BLaER1 (cell line): ENCODE measurements around the gene MGAT4B.
"Not testable (repeated sequence)": the region's sequence is repeated elsewhere in the genome, so short reads cannot be mapped to it uniquely, and the experiment has no call there.

ENCODE experiments used
- H3K27ac ChIP-seq: shearing (Covaris generic); formaldehyde crosslinking; 2 replicates; pipeline ENCODE4 v1.8.1; 2022
- H3K27me3 ChIP-seq: shearing (Covaris generic); formaldehyde crosslinking; 2 replicates; pipeline ENCODE4 v1.8.1; 2022
- H3K36me3 ChIP-seq: shearing (Covaris generic); formaldehyde crosslinking; 2 replicates; pipeline ENCODE4 v1.8.1; 2022
- H3K4me1 ChIP-seq: shearing (Covaris generic); formaldehyde crosslinking; 2 replicates; pipeline ENCODE4 v1.8.1; 2022
- H3K4me2 ChIP-seq: shearing (Covaris generic); formaldehyde crosslinking; 2 replicates; pipeline ENCODE4 v1.8.1; 2022
- H3K4me3 ChIP-seq: shearing (Covaris generic); formaldehyde crosslinking; 2 replicates; pipeline ENCODE4 v1.8.1; 2022
- H3K9ac ChIP-seq: shearing (Covaris generic); formaldehyde crosslinking; 2 replicates; pipeline ENCODE4 v1.8.1; 2022
- H3K9me3 ChIP-seq: shearing (Covaris generic); formaldehyde crosslinking; 2 replicates; pipeline ENCODE4 v1.8.1; 2022
- H4K20me1 ChIP-seq: shearing (Covaris generic); formaldehyde crosslinking; 2 replicates; pipeline ENCODE4 v1.8.1; 2022
- Cebpa-rat ChIP-seq: shearing (Covaris generic); IDR thresholded peaks from 2 replicates; pipeline ENCODE4 v1.8.1; 2022

The MGAT4B gene

GRCh38 chr5:179791881-179792611 is 14.6 kb downstream of the MGAT4B start:
- Histone ChIP-seq H3K27me3 (no peaks in the 10 kb centered on the region), H3K4me1 (peaks cover 79% of the 10 kb centered on the region), H3K36me3 (peaks cover 5% of the 10 kb centered on the region), H3K4me2 (peak overlapping the region; percentile 99), H3K9me3 (0 out of 2 replicates have a peak, but pooled peaks cover 7% of the 10 kb centered on the region), H4K20me1 (peaks cover 28% of the 10 kb centered on the region), H3K4me3 (no peak overlapping the region), H3K27ac (peak overlapping the region; percentile 74), H3K9ac (peak overlapping the region; percentile 42; the same call in 1 of the 2 replicates)
- no peak for TF ChIP-seq Cebpa-rat

DNA sequence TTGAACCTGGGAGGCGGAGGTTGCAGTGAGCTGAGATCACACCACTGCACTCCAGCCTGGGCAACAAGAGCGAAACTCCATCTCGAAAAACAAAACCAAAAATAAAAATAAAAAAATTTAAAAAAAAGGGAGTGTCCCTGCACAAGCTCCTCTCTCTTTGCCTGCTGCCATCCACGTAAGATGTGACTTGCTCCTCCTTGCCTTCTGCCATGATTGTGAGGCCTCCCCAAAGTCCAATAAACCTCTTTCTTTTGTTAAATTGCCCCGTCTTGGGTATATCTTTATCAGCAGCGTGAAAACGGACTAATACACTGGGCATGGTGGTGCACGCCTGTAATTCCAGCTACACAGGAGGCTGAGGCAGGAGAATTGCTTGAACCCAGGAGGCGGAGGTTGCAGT is 17.4 kb downstream of the MGAT4B start:
- not testable (repeated sequence) for H3K4me3 ChIP-seq, H3K4me2 ChIP-seq, H3K27ac ChIP-seq, H3K36me3 ChIP-seq, H3K9me3 ChIP-seq, H3K27me3 ChIP-seq, H3K9ac ChIP-seq
- peaks cover 71% of the 10 kb centered on the region for H3K4me1 ChIP-seq
- H4K20me1 ChIP-seq = peaks cover 21% of the 10 kb centered on the region

DNA sequence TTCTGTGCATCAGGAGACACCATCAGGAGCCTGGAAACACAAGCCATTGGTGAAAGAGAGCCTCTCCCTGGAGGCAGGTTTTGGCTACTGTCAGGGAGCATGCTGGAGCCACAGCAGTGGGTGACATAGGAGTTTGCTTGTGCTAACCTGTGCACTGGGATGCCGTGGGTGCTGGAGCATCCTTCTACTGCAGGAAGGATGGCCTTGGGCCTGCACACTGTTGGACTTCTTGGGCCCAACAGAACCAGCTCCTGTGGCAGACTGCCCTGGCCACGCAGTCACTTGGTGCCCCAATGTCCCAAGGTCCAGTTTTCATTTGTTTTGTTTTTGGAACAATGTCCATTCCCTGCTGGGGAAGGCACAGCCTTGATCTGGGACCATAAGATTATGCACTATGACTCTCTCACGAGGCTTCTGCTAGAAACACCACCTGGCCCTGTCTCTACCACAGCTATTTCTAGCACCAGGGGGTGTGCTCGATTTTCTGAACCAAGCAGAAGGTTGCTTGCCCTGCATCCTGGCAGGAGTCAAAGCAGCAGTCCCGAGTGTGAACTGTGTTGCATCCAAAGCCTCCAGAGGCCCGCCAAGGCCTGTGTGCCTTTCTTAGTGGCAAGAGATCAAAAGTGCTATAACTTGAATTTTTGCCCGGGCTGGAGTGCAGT is 18.3 kb downstream of the MGAT4B start:
- H3K27me3 ChIP-seq = no peaks in the 10 kb centered on the region

DNA sequence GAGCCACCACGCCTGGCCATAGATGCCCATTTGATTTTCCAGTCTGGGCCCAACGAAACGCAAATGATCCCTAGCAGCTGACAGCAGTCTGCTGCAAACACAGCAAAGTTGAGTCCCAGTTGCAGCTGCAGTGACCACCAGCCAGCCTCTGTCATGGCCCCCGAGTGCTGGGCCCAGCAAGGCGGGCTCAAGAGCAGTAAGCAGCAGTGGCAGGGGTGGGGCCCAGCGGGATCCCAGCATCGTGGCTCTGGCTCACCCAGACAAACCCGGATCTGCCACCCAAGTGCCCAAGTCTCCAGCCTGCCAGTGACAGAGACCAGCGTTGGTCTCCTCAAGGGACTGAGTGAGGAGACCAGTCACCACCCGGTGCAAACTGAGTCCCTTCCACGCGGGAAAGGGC is 19.8 kb downstream of the MGAT4B start:
- peaks cover 47% of the 10 kb centered on the region for H3K4me1 ChIP-seq
- TF ChIP-seq Cebpa-rat = no peak
- H3K4me2 ChIP-seq = peak overlapping the region; percentile 50; the same call in 1 of the 2 replicates
- no peak overlapping the region for H3K9ac ChIP-seq
- H4K20me1 ChIP-seq = peaks cover 8% of the 10 kb centered on the region; the same call in 1 of the 2 replicates
- H3K4me3 ChIP-seq = no peak overlapping the region
- peaks cover 12% of the 10 kb centered on the region; the same call in 1 of the 2 replicates for H3K36me3 ChIP-seq
- H3K9me3 ChIP-seq = 0 out of 2 replicates have a peak, but pooled peaks cover 7% of the 10 kb centered on the region
- no peak overlapping the region for H3K27ac ChIP-seq
- no peaks in the 10 kb centered on the region for H3K27me3 ChIP-seq

More for the DNA sequence above, 18.3 kb downstream of the MGAT4B start:
- TF ChIP-seq Cebpa-rat = no peak
- Histone ChIP-seq H3K4me2 (peak overlapping the region; percentile 38), H4K20me1 (peaks cover 17% of the 10 kb centered on the region; the same call in 1 of the 2 replicates), H3K4me1 (peaks cover 62% of the 10 kb centered on the region), H3K36me3 (0 out of 2 replicates have a peak, but pooled peaks cover 4% of the 10 kb centered on the region), H3K9me3 (0 out of 2 replicates have a peak, but pooled peaks cover 7% of the 10 kb centered on the region), H3K9ac (0 out of 2 replicates have a peak overlapping the region, but pooled peaks have one; percentile 6), H3K4me3 (no peak overlapping the region), H3K27ac (no peak overlapping the region)

DNA sequence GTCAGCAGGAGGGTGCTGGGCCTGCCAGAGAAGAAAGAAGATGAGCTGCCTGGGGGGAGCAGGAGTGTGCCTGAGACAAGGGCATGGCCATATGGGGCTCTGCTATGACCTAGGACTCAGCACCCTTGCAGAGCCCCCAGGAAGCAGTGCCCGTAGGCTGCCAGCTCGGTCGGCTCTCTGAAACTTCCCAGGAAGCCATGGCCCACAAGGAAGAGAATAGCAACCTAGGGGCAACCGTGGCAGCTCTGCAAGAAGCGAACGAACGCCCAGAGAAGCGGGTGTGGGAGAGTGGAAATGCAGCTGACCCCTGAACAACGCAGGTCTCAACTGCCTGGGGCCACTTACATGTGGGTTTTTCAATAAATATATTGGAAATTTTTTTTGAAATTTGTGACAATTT is 23.5 kb downstream of the MGAT4B start:
- Histone ChIP-seq H3K27me3 (no peaks in the 10 kb centered on the region), H3K9me3 (no peaks in the 10 kb centered on the region), H4K20me1 (peaks cover 24% of the 10 kb centered on the region), H3K9ac (no peak overlapping the region), H3K4me2 (no peak overlapping the region), H3K36me3 (peaks cover 43% of the 10 kb centered on the region), H3K4me1 (peaks cover 25% of the 10 kb centered on the region), H3K27ac (no peak overlapping the region), H3K4me3 (no peak overlapping the region)
- TF ChIP-seq Cebpa-rat = no peak

GRCh38 chr5:179781846-179782245 is 24.8 kb downstream of the MGAT4B start:
- H3K4me1 ChIP-seq = peaks cover 13% of the 10 kb centered on the region
- H3K36me3 ChIP-seq = peaks cover 55% of the 10 kb centered on the region
- no peaks in the 10 kb centered on the region for H3K27me3 ChIP-seq
- H3K9ac ChIP-seq = no peak overlapping the region
- no peak overlapping the region for H3K27ac ChIP-seq
- H4K20me1 ChIP-seq = peaks cover 36% of the 10 kb centered on the region
- H3K9me3 ChIP-seq = no peaks in the 10 kb centered on the region
- no peak overlapping the region for H3K4me2 ChIP-seq
- H3K4me3 ChIP-seq = no peak overlapping the region
- no peak for TF ChIP-seq Cebpa-rat

GRCh38 chr5:179780362-179780761 is 26.3 kb downstream of the MGAT4B start:
- H4K20me1 ChIP-seq = peaks cover 51% of the 10 kb centered on the region
- H3K36me3 ChIP-seq = peaks cover 70% of the 10 kb centered on the region
- H3K27ac ChIP-seq = no peak overlapping the region
- no peaks in the 10 kb centered on the region for H3K4me1 ChIP-seq
- H3K4me2 ChIP-seq = no peak overlapping the region
- no peak overlapping the region for H3K4me3 ChIP-seq
- TF ChIP-seq Cebpa-rat = no peak
- no peak overlapping the region for H3K9ac ChIP-seq
- H3K27me3 ChIP-seq = no peaks in the 10 kb centered on the region
- no peaks in the 10 kb centered on the region for H3K9me3 ChIP-seq

- peaks cover 57% of the 10 kb centered on the region for H4K20me1 ChIP-seq
These were observed 26.8 kb downstream of the MGAT4B start for GRCh38 chr5:179779826-179780225.

GRCh38 chr5:179778591-179778990 is 28.1 kb downstream of the MGAT4B start:
- no peak overlapping the region for H3K9ac ChIP-seq
- H3K4me2 ChIP-seq = no peak overlapping the region
- no peaks in the 10 kb centered on the region for H3K27me3 ChIP-seq
- no peaks in the 10 kb centered on the region for H3K4me1 ChIP-seq
- peaks cover 88% of the 10 kb centered on the region for H3K36me3 ChIP-seq
- peaks cover 69% of the 10 kb centered on the region for H4K20me1 ChIP-seq
- no peak for TF ChIP-seq Cebpa-rat
- H3K9me3 ChIP-seq = no peaks in the 10 kb centered on the region
- no peak overlapping the region for H3K27ac ChIP-seq
- H3K4me3 ChIP-seq = no peak overlapping the region

More at GRCh38 chr5:179779826-179780225, 26.8 kb downstream of the MGAT4B start:
- Histone ChIP-seq H3K4me1 (no peaks in the 10 kb centered on the region), H3K36me3 (peaks cover 75% of the 10 kb centered on the region), H3K27me3 (no peaks in the 10 kb centered on the region), H3K4me3 (no peak overlapping the region), H3K4me2 (no peak overlapping the region), H3K9ac (no peak overlapping the region), H3K9me3 (no peaks in the 10 kb centered on the region), H3K27ac (no peak overlapping the region)
- no peak for TF ChIP-seq Cebpa-rat

- no peak overlapping the region for H3K9ac ChIP-seq
- no peak for TF ChIP-seq Cebpa-rat
- no peak overlapping the region for H3K4me2 ChIP-seq
- peaks cover 76% of the 10 kb centered on the region for H4K20me1 ChIP-seq
- H3K27ac ChIP-seq = no peak overlapping the region
- H3K27me3 ChIP-seq = no peaks in the 10 kb centered on the region
- H3K36me3 ChIP-seq = peaks cover 95% of the 10 kb centered on the region
- H3K9me3 ChIP-seq = no peaks in the 10 kb centered on the region
- H3K4me1 ChIP-seq = no peaks in the 10 kb centered on the region
- H3K4me3 ChIP-seq = no peak overlapping the region
These were observed 28.8 kb downstream of the MGAT4B start for GRCh38 chr5:179777909-179778308.
